Stomach (tissue), 9 donors: Measurements from ENCODE around the gene RAC3. TPM values are rescaled to one million over a fixed set of nuclear protein-coding genes. Genes with fewer than 3 reads are reported as not detected.

Experiments
- DNase-seq, 2 donors: peaks; one replicate each; pipeline versions ENCODE4 v3.0.0 to v3.0.0-alpha.2; 2013 to 2019
- H3K27ac ChIP-seq, 5 donors: fragments of 200-600 bp in 4 of 5; sonication (generic) in 4 of 5; one replicate each; pipeline ENCODE4 v1.5.1; 2013 to 2019; ENCODE audit warnings: mild to moderate bottlenecking in 1 of 5, moderate library complexity in 1 of 5
- H3K27me3 ChIP-seq, 3 donors: fragments of 200-600 bp; sonication (generic); one replicate each; pipeline ENCODE4 v1.5.1; 2017 to 2019; ENCODE audit warnings: mixed run types in 1 of 3
- H3K36me3 ChIP-seq, 4 donors: fragments of 200-600 bp; sonication (generic); 1 replicate in 3 of 4; 2 replicates in 1 of 4; pipeline ENCODE4 v1.5.1; 2016 to 2019
- H3K4me1 ChIP-seq, 4 donors: fragments of 200-600 bp; sonication (generic); one replicate each; pipeline ENCODE4 v1.5.1; 2016 to 2019
- H3K4me3 ChIP-seq, 4 donors: fragments of 200-600 bp; sonication (generic) in 3 of 4; one replicate each; pipeline ENCODE4 v1.5.1; 2016 to 2019; ENCODE audit warnings: mild to moderate bottlenecking in 1 of 4
- H3K9me3 ChIP-seq, 4 donors: fragments of 200-600 bp; sonication (generic); one replicate each; pipeline ENCODE4 v1.5.1; 2016 to 2019
- CTCF ChIP-seq, 7 experiments: fragments of 450-650 bp in 4 of 7; fragments of 200-600 bp in 3 of 7; sonication (generic) in 3 of 7; IDR thresholded peaks; one replicate each; pipeline ENCODE4 v1.5.1; 2016 to 2019; ENCODE audit warnings: antibody characterized with exemption in 7 of 7, control low read depth in 2 of 7, mild to moderate bottlenecking in 1 of 7
- EP300 ChIP-seq: sonication (generic); formaldehyde crosslinking; IDR thresholded peaks from one replicate; pipeline ENCODE4 v1.6.1; 2017; ENCODE audit warnings: antibody characterized with exemption
- POLR2A ChIP-seq, 4 donors: fragments of 450-650 bp; IDR thresholded peaks; one replicate each; pipeline ENCODE4 v1.6.1; 2016; ENCODE audit warnings: antibody characterized with exemption in 4 of 4, control low read depth in 2 of 4, mild to moderate bottlenecking in 1 of 4, moderate library complexity in 1 of 4
- POLR2AphosphoS5 ChIP-seq, 3 donors: sonication (generic); formaldehyde crosslinking; IDR thresholded peaks; one replicate each; pipeline ENCODE4 v1.6.1; 2016; ENCODE audit warnings: antibody characterized with exemption in 3 of 3
- WGBS, 5 donors: extraction: QIAGEN DNeasy Blood & Tissue Kit in 3 of 5; methylation state at CpG; one replicate each; pipeline versions ENCODE4 v1.1.5 to v1.1.7; 2013 to 2018; 5-methylcytosine and 5-hydroxymethylcytosine counted together
- intact Hi-C: fragments of 100-400 bp; cut with DNase I; formaldehyde crosslinking; loops from one replicate; pipeline ENCODE4 v1.15.1; 2023; ENCODE audit warnings: low total_unique reads
- polyA plus RNA-seq, 3 donors: library from polyadenylated mRNA; stranded (reverse); fragments of 200-250 nt; gene quantifications; one replicate each; pipeline ENCODE4 v1.2.3, GENCODE V29; 2013
- total RNA-seq, 5 donors: library from RNA; depleted of rRNA; stranded (reverse); fragments of >200 nt; gene quantifications; one replicate each; pipeline versions ENCODE4 v1.1.0 to v1.2.3, GENCODE V29; 2014 to 2016
- donor health status: healthy with polysubstance abuse.
- donor health status: Bipolar disorder and iron deficiency.
- donor health status: healthy.

RAC3 gene
- total and polyA plus RNA-seq, 8 donors: 1.2 to 24.8 (median 11.6) TPM; not detected in 1

DNA sequence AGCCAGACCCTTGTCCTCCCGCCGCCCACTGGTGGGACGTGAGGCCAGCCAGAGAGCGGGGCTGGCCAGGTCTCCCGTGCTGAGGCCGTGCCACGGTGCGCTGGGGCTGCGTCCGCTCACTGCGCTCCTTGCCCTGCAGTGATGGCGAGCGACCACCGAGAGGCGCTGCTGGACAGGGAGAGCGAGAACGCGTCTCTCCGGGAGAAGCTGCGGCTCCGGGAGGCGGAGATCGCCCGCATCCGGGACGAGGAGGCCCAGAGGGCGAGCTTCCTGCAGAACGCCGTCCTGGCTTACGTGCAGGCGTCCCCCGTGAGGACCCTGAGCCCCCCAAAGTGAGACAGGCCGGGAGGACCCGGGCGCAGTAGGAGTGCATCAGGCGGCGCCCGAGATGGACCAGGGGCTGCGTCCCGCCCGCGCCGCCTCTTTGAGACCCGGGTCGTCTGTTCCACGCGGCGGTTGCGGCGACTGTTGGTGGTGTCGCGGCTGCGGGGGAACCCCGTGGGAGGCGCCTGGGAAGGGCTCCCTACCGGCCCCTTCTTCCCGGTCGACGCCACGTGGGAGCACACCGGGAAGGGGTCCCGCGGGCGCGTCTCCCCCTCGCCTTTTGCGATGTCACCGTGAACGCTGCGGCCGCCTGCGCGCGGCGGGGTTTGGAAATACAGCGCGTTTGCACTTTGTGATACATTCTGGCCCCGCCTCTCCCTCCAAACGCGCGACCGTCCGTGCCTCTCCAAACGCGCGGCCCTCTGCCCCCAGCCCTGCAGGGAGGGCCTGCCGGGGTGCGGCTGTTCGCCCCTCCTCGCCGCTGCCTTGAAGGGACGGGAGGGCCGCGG, 792 bp upstream of the RAC3 start:
- peaks cover 0 to 14% (median 8%) of the 10 kb centered on the region in 3 donors for H3K27me3 ChIP-seq
- peaks cover 0 to 26% (median 18%) of the 10 kb centered on the region in 4 donors for H3K36me3 ChIP-seq
- H3K27ac ChIP-seq: peak overlapping the region; percentile 73 to 87 (median 81)
- no peaks in the 10 kb centered on the region for H3K9me3 ChIP-seq
- 0 to 6% (median 1%) methylated on average over 17 to 94 of the region's 94 CpGs for WGBS, 5 donors
- H3K4me1 ChIP-seq: peaks cover 19 to 42% (median 31%) of the 10 kb centered on the region in 4 donors
- peak; percentile 90 to 94 for DNase-seq
- intact Hi-C loops: no loop called here
- peak overlapping the region; percentile 45 to 71 (median 60) for H3K4me3 ChIP-seq
- no peak for TF ChIP-seq EP300
- peak in 5 of 7 experiments; percentile 89 to 95 (median 92) for TF ChIP-seq CTCF (IDR thresholded peaks at IDR 0.05)
- peak in 2 of 3 donors; percentile 49 to 82 for TF ChIP-seq POLR2AphosphoS5 (IDR thresholded peaks at IDR 0.05)
- no peak for TF ChIP-seq POLR2A (IDR thresholded peaks at IDR 0.05)

DNA sequence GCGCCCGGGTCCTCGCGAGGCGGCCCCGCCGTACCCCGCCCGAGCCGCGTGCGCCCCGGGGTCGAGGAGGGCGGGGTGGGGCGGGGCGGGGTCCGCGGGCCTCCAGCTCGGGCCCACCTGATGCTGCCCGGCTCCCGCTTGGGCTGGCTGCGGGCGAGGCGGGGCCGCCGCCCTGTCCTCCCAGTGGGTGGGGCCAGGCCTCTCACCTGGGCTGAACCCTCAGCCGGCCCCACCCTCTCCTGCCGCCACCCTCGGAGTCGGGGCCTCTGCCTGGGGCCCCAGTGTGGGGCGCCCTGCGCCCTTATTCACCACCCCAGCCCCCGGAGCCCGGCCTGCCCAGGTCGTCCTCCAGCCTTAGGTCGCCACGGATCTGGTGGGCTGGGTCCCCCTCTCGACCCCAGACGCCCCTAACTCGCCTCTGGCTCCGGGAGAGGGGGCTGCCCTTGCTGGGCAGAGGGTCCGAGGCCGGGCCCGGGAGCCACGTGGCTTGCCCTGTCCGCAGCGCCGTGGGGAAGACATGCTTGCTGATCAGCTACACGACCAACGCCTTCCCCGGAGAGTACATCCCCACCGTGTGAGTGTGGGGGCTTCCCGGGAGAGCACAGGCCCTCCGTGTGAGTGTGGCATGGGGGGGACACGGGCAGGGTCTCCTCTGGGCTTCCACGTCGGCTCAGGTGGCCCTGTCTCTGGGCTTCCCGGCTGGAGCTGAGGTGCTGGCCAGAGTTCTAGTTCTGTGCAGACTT, 578 bp downstream of the RAC3 start:
- TF ChIP-seq POLR2A (IDR thresholded peaks at IDR 0.05) (no peak), POLR2AphosphoS5 (IDR thresholded peaks at IDR 0.05) (no peak), CTCF (IDR thresholded peaks at IDR 0.05) (no peak), EP300 (no peak)
- DNase-seq: peak; percentile 74 to 83
- peak overlapping the region; percentile 29 to 71 (median 48) for H3K4me3 ChIP-seq
- peaks cover 0 to 21% (median 16%) of the 10 kb centered on the region in 4 donors for H3K36me3 ChIP-seq
- 11 to 42% (median 11%) methylated on average over 4 to 57 of the region's 59 CpGs for WGBS, 5 donors
- H3K4me1 ChIP-seq: peaks cover 32 to 56% (median 45%) of the 10 kb centered on the region in 4 donors
- no peaks in the 10 kb centered on the region for H3K9me3 ChIP-seq
- peaks cover 0 to 14% (median 8%) of the 10 kb centered on the region in 3 donors for H3K27me3 ChIP-seq
- peak overlapping the region in 3 of 5 donors; percentile 3 to 81 (median 52) for H3K27ac ChIP-seq
- intact Hi-C loops: no loop called here

DNA sequence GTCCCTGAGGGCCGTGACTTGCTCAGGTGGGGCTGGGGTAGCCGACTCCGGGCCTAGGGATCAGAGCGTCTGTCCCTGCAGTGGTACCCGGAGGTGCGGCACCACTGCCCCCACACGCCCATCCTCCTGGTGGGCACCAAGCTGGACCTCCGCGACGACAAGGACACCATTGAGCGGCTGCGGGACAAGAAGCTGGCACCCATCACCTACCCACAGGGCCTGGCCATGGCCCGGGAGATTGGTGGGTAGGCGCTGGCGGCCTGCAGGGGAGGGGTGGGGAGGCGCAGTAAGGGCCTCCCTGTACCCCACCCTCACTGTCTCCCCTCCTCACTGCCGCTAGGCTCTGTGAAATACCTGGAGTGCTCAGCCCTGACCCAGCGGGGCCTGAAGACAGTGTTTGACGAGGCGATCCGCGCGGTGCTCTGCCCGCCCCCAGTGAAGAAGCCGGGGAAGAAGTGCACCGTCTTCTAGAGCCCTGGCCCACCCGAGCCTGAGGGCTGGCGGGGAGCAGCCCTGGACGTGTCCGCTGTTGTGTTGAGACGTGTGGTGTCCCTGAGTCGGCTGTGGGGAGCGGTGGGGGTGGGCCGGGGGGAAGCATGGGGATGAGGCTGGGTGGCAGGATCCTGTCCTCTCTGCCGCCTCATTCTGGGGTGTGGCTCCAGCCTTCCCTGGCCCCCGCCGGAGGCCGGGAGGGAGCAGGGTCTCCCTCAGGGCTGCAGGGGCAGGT, 2.0 kb downstream of the RAC3 start:
- Histone ChIP-seq H3K36me3 (peaks cover 0 to 15% (median 7%) of the 10 kb centered on the region in 4 donors), H3K4me1 (peaks cover 32 to 63% (median 55%) of the 10 kb centered on the region in 4 donors), H3K27ac (no peak overlapping the region), H3K9me3 (no peaks in the 10 kb centered on the region), H3K27me3 (peaks cover 0 to 14% (median 8%) of the 10 kb centered on the region in 3 donors), H3K4me3 (no peak overlapping the region)
- TF ChIP-seq POLR2AphosphoS5 (IDR thresholded peaks at IDR 0.05): no peak
- no peak for TF ChIP-seq EP300
- no peak for TF ChIP-seq CTCF (IDR thresholded peaks at IDR 0.05)
- TF ChIP-seq POLR2A (IDR thresholded peaks at IDR 0.05): no peak
- WGBS, 5 donors: 81 to 92% (median 89%) methylated on average over 17 to 38 of the region's 38 CpGs
- intact Hi-C loops: no loop called here
- DNase-seq: no peak
